IMR-90 (cell line): ENCODE measurements around the gene SAYSD1. TPM values are rescaled to one million over a fixed set of nuclear protein-coding genes. Genes with fewer than 3 reads are reported as not detected.

Source experiments
- ATAC-seq: fragments of 200-7000 bp; cut with Tn5 transposase; 2 replicates; pipeline ENCODE4 v1.9.1; 2020; ENCODE audit warnings: low read depth, mild to moderate bottlenecking, moderate library complexity
- BruUV-seq: library from RNA; stranded (reverse); fragments of 400-500 nt; replicated peaks from 2 replicates; lab custom pipeline; 2021; lab: Mats Ljungman, UMichigan
- CTCF ChIA-PET: fragments of 300-600 bp; formaldehyde crosslinking; extraction: SDS; loops from one replicate; lab custom pipeline; 2021; ENCODE audit warnings: antibody characterized with exemption; lab: Yijun Ruan, JAX
- POLR2A ChIA-PET: fragments of 300-600 bp; sonication (Branson Sonifier 250); formaldehyde crosslinking; loops from one replicate; lab custom pipeline; 2022; ENCODE audit warnings: antibody characterized with exemption; ENCODE audit not compliant: unreplicated experiment; lab: Charles Lee
- DNase-seq: peaks from one replicate; pipeline ENCODE4 v3.0.0; 2013
- H2AFZ ChIP-seq: replicated peaks from 2 replicates; pipeline ENCODE3; 2013; ENCODE audit warnings: low read length, mild to moderate bottlenecking; ENCODE audit not compliant: poor library complexity
- H2AK5ac ChIP-seq: 2 replicates; pipeline ENCODE4 v1.6.1; 2013; ENCODE audit warnings: low read depth, low read length, inconsistent platforms
- H2AK9ac ChIP-seq: replicated peaks from 2 replicates; pipeline ENCODE3; 2013; ENCODE audit warnings: mild to moderate bottlenecking, low read depth, low read length, moderate library complexity; ENCODE audit not compliant: poor library complexity
- H2BK120ac ChIP-seq: 2 replicates; pipeline ENCODE4 v1.6.1; 2013; ENCODE audit warnings: low read depth, low read length, inconsistent platforms
- H2BK15ac ChIP-seq: 3 replicates; pipeline ENCODE4 v1.6.1; 2013; ENCODE audit warnings: low read depth, low read length, inconsistent platforms
- H2BK20ac ChIP-seq: 2 replicates; pipeline ENCODE4 v1.6.1; 2013; ENCODE audit warnings: low read depth, mild to moderate bottlenecking, inconsistent platforms, low read length, moderate library complexity
- H2BK5ac ChIP-seq: 2 replicates; pipeline ENCODE4 v1.6.1; 2013; ENCODE audit warnings: mild to moderate bottlenecking, low read depth, low read length, inconsistent platforms; ENCODE audit not compliant: poor library complexity, severe bottlenecking
- H3K14ac ChIP-seq: replicated peaks from 2 replicates; pipeline ENCODE4 v1.6.1; 2013; ENCODE audit warnings: low read depth, low read length, inconsistent platforms
- H3K18ac ChIP-seq: 2 replicates; pipeline ENCODE4 v1.6.1; 2013; ENCODE audit warnings: low read depth, low read length, control low read depth
- H3K23ac ChIP-seq: 2 replicates; pipeline ENCODE4 v1.6.1; 2013; ENCODE audit warnings: low read depth, low read length, inconsistent platforms
- H3K27ac ChIP-seq: 2 replicates; pipeline ENCODE4 v1.5.1; 2013; ENCODE audit warnings: mild to moderate bottlenecking, control low read depth, low read length; ENCODE audit not compliant: insufficient read depth
- H3K27me3 ChIP-seq: 2 replicates; pipeline ENCODE4 v1.6.1; 2013; ENCODE audit warnings: low read length; ENCODE audit not compliant: control insufficient read depth, insufficient read depth
- H3K36me3 ChIP-seq: 2 replicates; pipeline ENCODE4 v1.6.1; 2013; ENCODE audit warnings: low read length, mixed read lengths; ENCODE audit not compliant: control insufficient read depth, insufficient read depth
- H3K4ac ChIP-seq: 2 replicates; pipeline ENCODE4 v1.6.1; 2013; ENCODE audit warnings: low read depth, low read length, inconsistent platforms
- H3K4me1 ChIP-seq: 2 replicates; pipeline ENCODE4 v1.6.1; 2013; ENCODE audit warnings: low read length, mixed read lengths; ENCODE audit not compliant: control insufficient read depth, insufficient read depth
- H3K4me2 ChIP-seq: 2 replicates; pipeline ENCODE4 v1.6.1; 2013; ENCODE audit warnings: low read depth, mild to moderate bottlenecking, control low read depth, low read length, moderate library complexity
- H3K4me3 ChIP-seq: 2 replicates; pipeline ENCODE4 v1.5.1; 2013; ENCODE audit warnings: low read depth, mild to moderate bottlenecking, control low read depth, low read length, moderate library complexity; ENCODE audit not compliant: insufficient read depth
- H3K56ac ChIP-seq: 2 replicates; pipeline ENCODE4 v1.6.1; 2013; ENCODE audit warnings: low read length, inconsistent platforms; ENCODE audit not compliant: insufficient read depth; ENCODE audit errors: extremely low read depth
- H3K79me1 ChIP-seq, 2 experiments: 2 replicates each; pipeline ENCODE4 v1.6.1; 2013; ENCODE audit warnings: low read length in 2 of 2, inconsistent platforms in 1 of 2, low read depth in 1 of 2
- H3K9ac ChIP-seq: 2 replicates; pipeline ENCODE4 v1.6.1; 2013; ENCODE audit warnings: low read depth, low read length, control low read depth
- H3K9me1 ChIP-seq: 2 replicates; pipeline ENCODE4 v1.6.1; 2013; ENCODE audit warnings: low read length, inconsistent platforms; ENCODE audit not compliant: insufficient read depth
- H3K9me3 ChIP-seq: 2 replicates; pipeline ENCODE4 v1.6.1; 2013; ENCODE audit warnings: low read length; ENCODE audit not compliant: control insufficient read depth, insufficient read depth
- H4K20me1 ChIP-seq: 2 replicates; pipeline ENCODE4 v1.6.1; 2013; ENCODE audit warnings: low read length, inconsistent platforms; ENCODE audit not compliant: insufficient read depth
- H4K5ac ChIP-seq: 2 replicates; pipeline ENCODE4 v1.6.1; 2013; ENCODE audit warnings: mild to moderate bottlenecking, low read depth, low read length, control low read depth
- H4K8ac ChIP-seq, 2 experiments: 2 replicates each; pipeline ENCODE4 v1.6.1; 2013; ENCODE audit warnings: low read depth in 2 of 2, low read length in 2 of 2, control low read depth in 1 of 2, inconsistent platforms in 1 of 2
- H4K91ac ChIP-seq: 2 replicates; pipeline ENCODE4 v1.6.1; 2013; ENCODE audit warnings: low read depth, low read length, inconsistent platforms; ENCODE audit not compliant: insufficient read depth
- CHD1 ChIP-seq: IDR thresholded peaks from 2 replicates; pipeline ENCODE4 v1.6.1; 2012; ENCODE audit warnings: low read depth, low read length, improper control_type of control experiment
- MAFK ChIP-seq: IDR thresholded peaks from 2 replicates; pipeline ENCODE4 v1.6.1; 2012; ENCODE audit warnings: low read depth, low read length, improper control_type of control experiment
- SMC3 ChIP-seq: fragments of 150-350 bp; IDR thresholded peaks from 2 replicates; pipeline ENCODE4 v1.6.1; 2016; ENCODE audit warnings: low read depth, mild to moderate bottlenecking, antibody characterized with exemption, low read length, moderate library complexity
- USF2 ChIP-seq: fragments of 150-350 bp; IDR thresholded peaks from 2 replicates; pipeline ENCODE4 v1.6.1; 2017; ENCODE audit warnings: mild to moderate bottlenecking, antibody characterized with exemption, low read length, low read depth
- WGBS, 2 experiments: methylation state at CpG; one replicate each; pipeline versions ENCODE4 v1.1.5 to v1.1.7; 2013; ENCODE audit warnings: missing lambda C conversion rate in 2 of 2; ENCODE audit not compliant: insufficient read length in 1 of 2; ENCODE audit errors: extremely low coverage in 2 of 2; 5-methylcytosine and 5-hydroxymethylcytosine counted together
- dilution Hi-C: fragments of 300-500 bp; cut with HindIII; formaldehyde crosslinking; loops from one replicate; pipeline ENCODE4 v1.14.3; 2018; ENCODE audit warnings: low sequenced_read_pairs; ENCODE audit not compliant: unreplicated experiment
- in situ Hi-C: fragments of 300-500 bp; cut with MboI; formaldehyde crosslinking; loops from 3 replicates; pipeline ENCODE4 v1.14.3; 2019; ENCODE audit warnings: low sequenced_read_pairs, inconsistent platforms, mixed read lengths
- intact Hi-C: fragments of 100-400 bp; cut with micrococcal nuclease; formaldehyde crosslinking; loops from 2 replicates; pipeline ENCODE4 v1.10.0; 2022
- polyA plus RNA-seq, 3 experiments: library from polyadenylated mRNA; depleted of rRNA; stranded (reverse); fragments of >200 nt; gene quantifications; 2 replicates each; pipeline ENCODE4 v1.2.3, GENCODE V29; 2012; ENCODE audit warnings: low replicate concordance in 1 of 3
- total RNA-seq: library from RNA; depleted of rRNA; stranded (reverse); fragments of >200 nt; gene quantifications from 2 replicates; pipeline ENCODE4 v1.2.3, GENCODE V29; 2012

Gene SAYSD1
- total and polyA plus RNA-seq, 2 of the 4 experiments (the other 2 are of a cell fraction): 5.7 to 5.9 TPM

- H3K18ac ChIP-seq: no peak overlapping the region
- no peaks in the 10 kb centered on the region for H3K9me3 ChIP-seq
- no peak overlapping the region for H4K8ac ChIP-seq
- H2BK15ac ChIP-seq: no peak overlapping the region
- no peak overlapping the region for H3K4me2 ChIP-seq
- no peaks in the 10 kb centered on the region for H3K9me1 ChIP-seq
- dilution Hi-C loops: no loop called here
- WGBS, 2 experiments: 60% methylated on average over 1 of the region's 6 CpGs; no CpG with 5 or more reads in 1 of the 2 experiments
- H3K4me1 ChIP-seq: no peaks in the 10 kb centered on the region
- H3K36me3 ChIP-seq: no peaks in the 10 kb centered on the region
- DNase-seq (no peak), ATAC-seq (no peak)
- H2AK5ac ChIP-seq: no peak overlapping the region
- intact Hi-C loops: no loop called here
- H2AFZ ChIP-seq: no peak overlapping the region
- peaks cover 4% of the 10 kb centered on the region; the same call in 1 of the 2 replicates for H3K27me3 ChIP-seq
- POLR2A ChIA-PET: no interaction called here
- H3K23ac ChIP-seq: no peak overlapping the region
- H3K4ac ChIP-seq: no peak overlapping the region
- no peak overlapping the region for H3K9ac ChIP-seq
- no peak overlapping the region for H2BK20ac ChIP-seq
- no peak overlapping the region for H2BK5ac ChIP-seq
- no peak overlapping the region for H3K4me3 ChIP-seq
- no peak overlapping the region for H2AK9ac ChIP-seq
- CTCF ChIA-PET: no interaction called here
- no peak overlapping the region for H4K91ac ChIP-seq
- no peak overlapping the region for H3K14ac ChIP-seq
- no TSS peak for BruUV-seq
- no peak overlapping the region for H3K56ac ChIP-seq
- H4K20me1 ChIP-seq: no peaks in the 10 kb centered on the region
- in situ Hi-C loops: no loop called here
- H2BK120ac ChIP-seq: no peak overlapping the region
- no peak overlapping the region for H4K5ac ChIP-seq
- no peak overlapping the region for H3K27ac ChIP-seq
- H3K79me1 ChIP-seq: no peaks in the 10 kb centered on the region
- TF ChIP-seq USF2 (no peak), SMC3 (no peak), MAFK (no peak), CHD1 (no peak)
Measured at GRCh38 chr6:39086711-39087110, 28.3 kb downstream of the SAYSD1 start.
